GM19324 (cell line): ENCODE results near the gene PSKH1.

Source experiments
- ATAC-seq: cut with Tn5 transposase; IDR thresholded peaks from one replicate; pipeline ENCODE4 v1.9.1; 2021; ENCODE audit warnings: mild to moderate bottlenecking, moderate library complexity; ENCODE audit not compliant: unreplicated experiment, low FRiP score

Gene PSKH1

DNA sequence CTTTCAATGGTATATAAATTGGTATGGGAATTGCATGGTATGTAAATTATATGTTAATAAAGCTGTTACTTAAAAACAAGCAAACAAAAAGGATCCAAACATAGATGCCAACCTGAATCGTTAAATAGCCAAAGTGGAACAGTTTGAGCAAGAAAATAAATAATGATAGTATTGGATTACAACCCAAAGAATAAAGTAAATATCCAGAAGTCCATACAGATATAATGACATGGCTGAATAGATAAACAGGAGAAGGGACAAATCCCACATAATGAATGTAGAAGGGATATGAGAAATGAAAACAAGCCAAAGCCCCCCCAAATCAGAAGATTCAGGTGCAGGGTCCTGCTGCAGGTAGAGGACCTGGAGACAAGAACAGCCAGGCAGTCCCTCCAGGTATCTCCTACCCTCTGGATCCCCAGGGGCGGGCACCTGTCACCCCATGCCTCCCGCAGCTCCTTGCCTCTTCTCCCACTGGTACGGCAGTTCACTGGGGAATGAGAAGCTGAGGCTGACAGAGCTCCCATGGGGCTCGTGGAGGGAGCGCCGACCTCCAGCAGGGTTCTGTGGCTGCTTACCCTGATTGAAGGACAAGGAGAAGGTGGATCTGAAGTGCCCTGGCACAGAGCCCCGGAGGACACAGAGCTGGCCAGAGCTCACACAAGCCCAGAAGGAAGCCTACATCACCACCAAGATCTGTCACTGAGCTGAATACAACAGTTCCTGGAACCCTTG, 60.8 kb downstream of the PSKH1 start:
- no peak for ATAC-seq

- no peak for ATAC-seq
Observed at GRCh38 chr16:67954421-67955196, 61.6 kb downstream of the PSKH1 start.

- no peak for ATAC-seq
Observed at GRCh38 chr16:67957622-67958021, 64.6 kb downstream of the PSKH1 start.

GRCh38 chr16:67959536-67960329, 66.7 kb downstream of the PSKH1 start:
- no peak for ATAC-seq

- no peak for ATAC-seq
Observed at GRCh38 chr16:67961551-67961957, 68.5 kb downstream of the PSKH1 start.

GRCh38 chr16:67962135-67962534, 69.1 kb downstream of the PSKH1 start:
- ATAC-seq, result no peak

DNA sequence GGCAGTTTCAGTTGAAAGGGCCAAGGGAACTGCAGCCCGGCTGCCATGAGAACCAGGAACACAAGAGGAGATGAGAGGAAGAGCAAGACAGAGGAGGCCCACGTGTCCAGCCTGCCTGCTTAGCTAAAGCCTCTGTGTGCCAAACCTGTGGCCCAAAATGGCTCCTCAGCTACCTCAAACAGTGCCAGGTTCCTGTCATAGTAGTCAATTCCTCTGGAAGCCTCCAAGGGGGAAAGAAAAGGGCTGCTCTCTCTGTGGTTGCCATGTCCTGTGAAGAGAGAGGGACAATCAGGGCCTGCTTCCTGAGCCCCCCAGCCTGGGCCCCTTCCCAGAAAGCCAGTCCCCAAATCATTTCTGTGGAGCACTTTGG, 70.2 kb downstream of the PSKH1 start:
- ATAC-seq, result no peak

DNA sequence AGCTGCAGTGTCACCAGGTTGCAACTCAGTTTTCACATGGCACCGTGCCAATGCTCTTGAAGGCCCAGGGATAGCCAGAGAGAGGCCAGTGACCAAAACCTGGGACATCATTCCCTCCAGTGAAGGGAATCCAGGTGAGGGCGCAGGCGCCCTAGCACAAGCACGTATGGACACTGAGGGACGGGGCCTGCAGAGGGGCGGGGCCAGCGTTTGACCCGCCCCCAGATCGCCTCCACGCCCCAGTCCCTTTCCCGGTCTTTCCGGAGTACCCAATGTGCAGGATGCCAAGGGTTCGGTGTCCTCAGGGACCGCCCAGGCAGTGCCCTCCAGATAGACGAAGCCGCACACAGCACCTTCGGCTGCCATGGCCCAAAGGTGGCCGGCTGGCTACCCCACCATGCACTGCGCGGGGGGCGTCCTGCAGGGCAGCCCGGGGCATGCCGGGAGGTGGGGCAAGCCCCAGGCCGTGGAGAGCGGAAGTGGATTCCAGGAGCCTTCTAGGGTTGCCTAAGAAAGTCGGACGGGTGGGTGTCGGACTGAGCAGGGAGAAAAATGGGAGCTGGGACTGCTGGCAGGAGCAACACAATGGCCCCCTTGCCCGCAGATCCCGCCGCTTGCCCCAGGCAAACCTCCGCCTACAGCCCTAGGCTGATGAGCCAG, 70.7 kb downstream of the PSKH1 start:
- ATAC-seq, result no peak

GRCh38 chr16:67964477-67965131, 71.5 kb downstream of the PSKH1 start:
- no peak for ATAC-seq

DNA sequence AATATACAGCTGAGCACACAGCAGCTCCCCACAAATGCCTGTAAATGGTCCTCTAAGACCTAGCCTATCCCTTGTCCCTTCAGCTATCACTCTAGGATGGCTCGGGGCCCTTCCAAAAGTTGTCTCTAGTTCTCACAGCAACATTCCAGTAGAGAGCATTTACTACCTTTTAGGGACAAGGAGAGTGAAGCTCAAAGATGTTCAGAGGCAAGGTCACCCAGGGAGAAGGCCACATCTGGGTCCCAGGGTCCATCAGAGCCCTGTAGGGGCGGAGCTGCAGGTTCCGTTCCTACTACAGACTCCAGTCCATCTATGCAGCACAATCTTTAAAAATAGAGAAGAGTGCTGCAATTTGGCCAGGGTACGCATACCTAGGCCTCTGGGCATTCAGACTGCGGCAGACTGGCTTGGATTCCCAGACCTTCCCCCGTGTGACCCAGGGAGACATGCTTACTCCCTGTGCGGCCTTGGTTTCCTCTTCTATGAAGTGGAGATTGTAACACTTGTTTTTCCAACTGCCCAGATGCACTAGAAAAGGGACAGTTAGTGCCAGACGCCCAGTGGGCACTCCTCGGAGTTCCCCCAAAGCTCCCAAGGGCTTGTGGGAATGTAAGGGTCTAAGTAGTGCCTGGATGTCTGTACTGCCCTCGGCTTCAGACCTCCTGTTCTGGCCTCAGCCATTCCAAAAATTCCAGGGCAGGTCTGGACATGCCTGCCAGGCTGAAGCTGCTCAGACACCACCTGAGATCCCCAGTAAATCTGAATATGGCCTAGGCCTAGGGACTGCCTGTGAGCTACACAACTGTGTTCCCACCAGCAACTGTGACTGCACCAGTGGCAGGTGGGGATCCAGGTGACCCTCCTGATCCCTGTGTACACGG, 72.9 kb downstream of the PSKH1 start:
- no peak for ATAC-seq

DNA sequence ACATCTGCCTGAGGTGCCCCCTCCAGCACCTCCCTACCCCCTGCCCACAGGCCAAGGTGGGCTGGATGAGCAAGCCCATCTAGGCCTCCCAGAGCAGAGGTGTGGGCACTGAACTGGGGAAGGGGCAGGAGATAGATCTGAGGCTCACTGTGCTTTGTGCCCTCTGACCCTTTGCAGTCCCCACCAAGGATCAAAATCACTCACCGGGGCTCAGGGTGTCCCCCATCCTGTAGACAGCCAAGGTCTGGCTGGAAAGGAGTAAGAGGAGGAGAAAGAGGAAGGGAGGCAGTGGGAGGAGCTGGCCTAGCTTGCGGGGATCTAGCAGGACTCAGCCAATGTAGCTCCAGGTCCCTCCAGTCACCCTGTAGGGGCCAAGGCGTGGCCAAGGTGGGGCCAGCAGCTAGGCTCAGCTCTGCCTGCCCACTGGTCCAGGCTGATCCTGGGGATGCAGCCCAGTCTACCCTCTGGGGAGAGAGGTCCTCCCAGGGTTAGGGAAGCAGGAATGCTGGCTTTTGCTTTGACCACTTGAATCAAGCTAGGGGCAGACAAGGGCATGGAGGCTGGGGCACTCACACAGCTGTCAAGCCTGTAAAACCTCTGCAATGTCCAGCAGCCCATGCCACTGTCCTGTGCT, 73.6 kb downstream of the PSKH1 start:
- ATAC-seq, result no peak

GRCh38 chr16:67967183-67967957, 74.3 kb downstream of the PSKH1 start:
- ATAC-seq, result no peak

DNA sequence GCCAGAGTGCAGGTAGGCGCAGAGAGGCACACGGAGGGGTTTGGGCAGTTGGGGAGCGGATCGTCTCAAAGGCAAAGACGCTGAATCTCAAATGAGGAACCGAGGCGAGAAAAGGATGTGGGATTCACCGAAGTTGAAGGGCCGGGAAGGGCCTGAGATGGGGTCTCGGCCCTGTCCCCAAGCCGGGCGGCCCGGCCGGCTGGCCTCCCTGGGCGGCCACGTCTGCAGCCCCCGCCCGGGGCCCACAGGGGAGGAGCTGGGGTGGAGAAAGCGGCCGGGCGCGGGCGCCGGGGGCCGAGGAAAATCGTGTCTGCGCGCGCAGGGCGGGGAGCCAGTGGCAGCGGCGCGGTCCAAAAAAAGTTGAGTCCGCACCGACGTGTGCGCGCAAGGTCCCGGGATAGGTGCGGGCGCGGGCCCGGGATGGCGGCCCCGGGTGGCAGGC, 74.9 kb downstream of the PSKH1 start:
- ATAC-seq, result peak; percentile 29

GRCh38 chr16:67968400-67969253, 75.6 kb downstream of the PSKH1 start, which contains the start of gene SLC12A4:
TSS of gene SLC12A4 (minus strand) at chr16:67968637. CDS start at chr16:67968553, 84 bp downstream.
- ATAC-seq, result peak; percentile 69

DNA sequence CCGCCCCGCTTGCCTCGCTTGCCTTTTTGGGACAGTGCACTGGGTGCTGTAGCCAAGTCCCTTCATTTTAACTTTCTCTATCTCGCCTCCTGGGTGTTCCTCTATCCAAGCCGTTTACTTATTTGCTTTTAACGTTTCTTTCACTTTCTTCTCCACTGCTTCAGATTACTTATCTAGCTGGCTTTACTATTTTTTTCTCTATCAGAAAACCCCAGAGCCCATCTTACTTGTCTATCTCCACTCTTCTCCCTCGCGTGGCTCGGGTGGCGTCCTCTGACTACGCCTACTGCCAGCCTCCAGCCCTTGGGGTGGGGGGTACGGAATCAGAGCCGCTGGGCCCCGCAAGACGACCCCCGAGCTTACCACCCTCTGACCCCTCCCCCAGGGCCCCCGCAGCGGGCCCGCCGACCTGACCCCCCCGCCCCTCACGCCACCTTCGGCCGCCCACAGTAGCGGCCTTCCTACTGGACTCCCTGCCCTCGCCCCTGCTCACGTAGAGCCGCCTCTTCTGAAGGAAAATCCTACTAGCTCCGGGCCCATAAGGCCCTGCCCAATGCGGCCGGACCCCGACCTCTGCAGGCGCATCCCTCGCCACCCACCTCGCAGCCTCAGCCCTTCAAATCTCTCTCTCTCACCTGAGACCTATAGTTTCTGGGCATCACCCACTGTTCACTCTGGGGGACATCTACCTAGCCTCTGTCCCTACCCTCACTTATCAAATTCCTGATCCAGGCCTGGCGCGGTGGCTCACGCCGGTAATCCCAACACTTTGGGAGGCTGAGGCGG, 76.4 kb downstream of the PSKH1 start:
- ATAC-seq, result no peak

GRCh38 chr16:67971111-67971510, 78.1 kb downstream of the PSKH1 start:
- ATAC-seq, result no peak
